Loucy (cell line): ENCODE measurements around the gene CYTH3.
"Not testable (repeated sequence)": the region's sequence is repeated elsewhere in the genome, so short reads cannot be mapped to it uniquely, and the experiment has no call there.

ENCODE experiments used
- H2AFZ ChIP-seq: fragments of 200-600 bp; sonication (generic); 2 replicates; pipeline ENCODE4 v1.6.0; 2016; ENCODE audit warnings: antibody characterized with exemption, mild to moderate bottlenecking, low read length, moderate library complexity
- H3F3A ChIP-seq: fragments of 200-600 bp; 2 replicates; pipeline ENCODE4 v1.6.0; 2016; ENCODE audit warnings: antibody characterized with exemption, low read depth, mild to moderate bottlenecking
- H3K27me3 ChIP-seq: fragments of 200-600 bp; sonication (generic); 2 replicates; pipeline ENCODE4 v1.6.1; 2014; ENCODE audit warnings: low read length, mild to moderate bottlenecking; ENCODE audit not compliant: insufficient read depth, poor library complexity, severe bottlenecking
- H3K36me3 ChIP-seq: fragments of 200-600 bp; sonication (generic); 2 replicates; pipeline ENCODE4 v1.6.1; 2016; ENCODE audit warnings: low read length; ENCODE audit not compliant: insufficient read depth
- H3K4me1 ChIP-seq: fragments of 200-600 bp; sonication (generic); 2 replicates; pipeline ENCODE4 v1.5.1; 2014; ENCODE audit warnings: low read length, mild to moderate bottlenecking; ENCODE audit not compliant: insufficient read depth, poor library complexity, severe bottlenecking
- H3K4me2 ChIP-seq: fragments of 200-600 bp; sonication (generic); 2 replicates; pipeline ENCODE4 v1.6.0; 2014; ENCODE audit warnings: antibody characterized with exemption, low read length, low read depth, mild to moderate bottlenecking; ENCODE audit not compliant: poor library complexity, severe bottlenecking
- H3K4me3 ChIP-seq: fragments of 200-600 bp; sonication (generic); 2 replicates; pipeline ENCODE4 v1.5.1; 2014; ENCODE audit warnings: low read length, mild to moderate bottlenecking, mixed read lengths; ENCODE audit not compliant: poor library complexity, severe bottlenecking
- H3K79me2 ChIP-seq: fragments of 200-600 bp; sonication (generic); 2 replicates; pipeline ENCODE4 v1.6.1; 2014; ENCODE audit warnings: low read length; ENCODE audit not compliant: insufficient read depth
- H3K9ac ChIP-seq: fragments of 200-600 bp; sonication (generic); 2 replicates; pipeline ENCODE4 v1.6.0; 2014; ENCODE audit warnings: mild to moderate bottlenecking, low read depth, low read length, moderate library complexity; ENCODE audit not compliant: poor library complexity, severe bottlenecking
- H3K9me2 ChIP-seq: fragments of 200-600 bp; sonication (generic); replicated peaks from 2 replicates; pipeline ENCODE4 v1.6.1; 2016; ENCODE audit warnings: low read depth, low read length, mixed read lengths
- H3K9me3 ChIP-seq: fragments of 200-600 bp; sonication (generic); 2 replicates; pipeline ENCODE4 v1.6.1; 2014; ENCODE audit warnings: mild to moderate bottlenecking, antibody characterized with exemption, low read length, low read depth; ENCODE audit not compliant: insufficient read depth
- H4K20me1 ChIP-seq: fragments of 200-600 bp; sonication (generic); 2 replicates; pipeline ENCODE4 v1.6.0; 2014; ENCODE audit warnings: antibody characterized with exemption, low read length, mild to moderate bottlenecking; ENCODE audit not compliant: insufficient read depth, poor library complexity, severe bottlenecking
- EZH2phosphoT487 ChIP-seq: fragments of 200-600 bp; IDR thresholded peaks from 2 replicates; pipeline ENCODE4 v1.6.1; 2018; ENCODE audit warnings: antibody characterized with exemption, mild to moderate bottlenecking, moderate library complexity, borderline replicate concordance
- TF ChIP-seq, protein P1 (sequence below): fragments of 200-600 bp; sonication (generic); conservative IDR thresholded peaks from 2 replicates; pipeline ENCODE4 v1.5.1; 2014; ENCODE audit warnings: mild to moderate bottlenecking, antibody characterized with exemption, low read length

CYTH3 gene

DNA sequence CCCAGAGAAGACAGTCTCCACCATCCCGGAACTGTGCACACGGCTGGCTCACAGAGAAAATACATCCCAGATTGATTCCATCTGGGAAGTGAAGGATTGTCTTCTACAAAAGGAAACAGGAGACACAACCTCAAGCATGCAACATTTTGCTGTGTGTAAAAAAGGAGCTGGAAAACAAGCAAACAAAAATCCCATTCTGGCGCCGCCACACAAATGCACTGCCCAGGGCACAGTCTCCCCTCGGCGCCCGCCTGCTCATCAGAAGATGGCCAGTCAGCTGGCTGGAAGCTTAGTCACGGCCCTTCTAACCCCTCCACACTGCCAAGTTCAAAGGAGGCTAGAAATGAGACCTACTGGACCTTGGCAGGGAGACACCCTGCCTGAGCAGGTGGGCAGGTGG, 14.1 kb upstream of the CYTH3 start:
- no peak overlapping the region for H2AFZ ChIP-seq

DNA sequence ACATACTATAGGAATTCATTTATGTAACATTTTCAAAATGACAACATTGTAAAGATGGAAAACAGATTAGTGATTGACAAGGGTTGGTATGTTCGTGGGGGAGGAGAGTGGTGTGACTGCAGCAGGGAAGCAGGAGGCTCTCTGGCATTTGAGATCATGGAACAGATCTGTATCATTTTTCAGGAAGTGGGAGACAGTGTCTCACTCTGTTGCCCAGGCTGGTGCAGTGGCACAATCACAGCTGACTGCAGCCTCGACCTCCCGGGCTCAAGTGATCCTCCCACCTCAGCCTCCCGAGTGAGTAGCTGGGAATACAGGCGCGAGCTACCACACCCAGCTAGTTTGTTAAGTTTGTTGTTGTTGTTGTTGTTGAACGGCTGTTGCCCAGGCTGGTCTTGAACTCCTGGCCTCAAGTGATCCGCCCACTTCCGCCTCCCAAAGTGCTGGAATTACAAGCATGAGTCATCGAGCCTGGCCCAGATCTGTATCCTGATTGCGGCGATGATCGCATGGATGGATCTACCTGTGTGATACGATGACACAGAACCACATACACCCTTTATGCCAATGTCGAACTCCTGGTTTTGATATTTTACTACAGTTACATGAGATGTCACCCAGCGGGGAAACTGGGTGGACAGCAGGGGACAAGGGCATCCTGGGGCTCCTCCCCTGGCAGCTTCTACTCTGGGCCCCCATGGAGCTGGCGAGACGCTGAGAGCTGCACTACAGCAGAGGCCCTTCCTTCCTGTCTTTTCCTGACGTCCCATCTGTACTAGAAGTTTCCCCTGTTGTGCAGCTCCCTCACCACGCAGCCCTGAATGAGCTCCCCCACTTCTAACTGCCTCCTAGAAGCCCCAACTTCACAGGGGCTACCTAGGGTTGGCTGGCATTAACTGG, 12.3 kb upstream of the CYTH3 start:
- no peaks in the 10 kb centered on the region for H3K27me3 ChIP-seq
- H3K4me2 ChIP-seq, result no peak overlapping the region
- H3K4me1 ChIP-seq, result peaks cover 2% of the 10 kb centered on the region
- no peaks in the 10 kb centered on the region for H3K9me3 ChIP-seq
- H3F3A ChIP-seq, result no peaks in the 10 kb centered on the region
- H3K9me2 ChIP-seq, result no peaks in the 10 kb centered on the region
- H2AFZ ChIP-seq, result no peak overlapping the region
- H3K4me3 ChIP-seq, result no peak overlapping the region
- no peak for TF ChIP-seq EZH2phosphoT487
- TF ChIP-seq, protein P1, sequence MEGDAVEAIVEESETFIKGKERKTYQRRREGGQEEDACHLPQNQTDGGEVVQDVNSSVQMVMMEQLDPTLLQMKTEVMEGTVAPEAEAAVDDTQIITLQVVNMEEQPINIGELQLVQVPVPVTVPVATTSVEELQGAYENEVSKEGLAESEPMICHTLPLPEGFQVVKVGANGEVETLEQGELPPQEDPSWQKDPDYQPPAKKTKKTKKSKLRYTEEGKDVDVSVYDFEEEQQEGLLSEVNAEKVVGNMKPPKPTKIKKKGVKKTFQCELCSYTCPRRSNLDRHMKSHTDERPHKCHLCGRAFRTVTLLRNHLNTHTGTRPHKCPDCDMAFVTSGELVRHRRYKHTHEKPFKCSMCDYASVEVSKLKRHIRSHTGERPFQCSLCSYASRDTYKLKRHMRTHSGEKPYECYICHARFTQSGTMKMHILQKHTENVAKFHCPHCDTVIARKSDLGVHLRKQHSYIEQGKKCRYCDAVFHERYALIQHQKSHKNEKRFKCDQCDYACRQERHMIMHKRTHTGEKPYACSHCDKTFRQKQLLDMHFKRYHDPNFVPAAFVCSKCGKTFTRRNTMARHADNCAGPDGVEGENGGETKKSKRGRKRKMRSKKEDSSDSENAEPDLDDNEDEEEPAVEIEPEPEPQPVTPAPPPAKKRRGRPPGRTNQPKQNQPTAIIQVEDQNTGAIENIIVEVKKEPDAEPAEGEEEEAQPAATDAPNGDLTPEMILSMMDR, result no peak
- H4K20me1 ChIP-seq, result no peaks in the 10 kb centered on the region
- H3K79me2 ChIP-seq, result no peaks in the 10 kb centered on the region
- no peaks in the 10 kb centered on the region for H3K36me3 ChIP-seq
- H3K9ac ChIP-seq, result no peak overlapping the region

More for the DNA sequence above, 14.1 kb upstream of the CYTH3 start:
- Histone ChIP-seq H4K20me1 (no peaks in the 10 kb centered on the region), H3K4me3 (no peak overlapping the region), H3F3A (no peaks in the 10 kb centered on the region), H3K36me3 (no peaks in the 10 kb centered on the region), H3K27me3 (no peaks in the 10 kb centered on the region), H3K9me3 (no peaks in the 10 kb centered on the region), H3K9ac (no peak overlapping the region), H3K9me2 (no peaks in the 10 kb centered on the region), H3K79me2 (no peaks in the 10 kb centered on the region), H3K4me1 (peaks cover 2% of the 10 kb centered on the region), H3K4me2 (no peak overlapping the region)
- TF ChIP-seq, protein P1, result no peak
- no peak for TF ChIP-seq EZH2phosphoT487

DNA sequence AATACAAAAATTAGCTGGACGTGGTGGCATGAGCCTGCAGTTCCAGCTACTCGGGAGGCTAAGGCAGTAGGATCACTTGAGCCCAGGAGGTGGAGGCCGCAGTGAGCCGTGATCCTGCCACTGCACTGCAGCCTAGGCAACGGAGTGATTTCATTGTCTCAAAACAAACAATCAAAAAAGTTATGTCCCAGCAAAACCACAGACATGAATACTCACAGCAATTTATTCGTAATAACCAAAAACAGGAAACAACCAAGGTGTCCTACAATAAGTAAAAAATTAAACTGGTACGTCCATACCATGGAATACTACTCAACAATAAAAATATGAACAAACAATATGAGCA, 11.6 kb upstream of the CYTH3 start:
- H3K4me3 ChIP-seq, result no peak overlapping the region
- H3F3A ChIP-seq, result no peaks in the 10 kb centered on the region
- H3K4me1 ChIP-seq, result peaks cover 2% of the 10 kb centered on the region
- TF ChIP-seq EZH2phosphoT487, result no peak
- TF ChIP-seq, protein P1, result no peak
- H3K9ac ChIP-seq, result no peak overlapping the region
- H3K4me2 ChIP-seq, result no peak overlapping the region
- no peak overlapping the region for H2AFZ ChIP-seq
- H3K9me3 ChIP-seq, result no peaks in the 10 kb centered on the region
- H3K27me3 ChIP-seq, result no peaks in the 10 kb centered on the region
- no peaks in the 10 kb centered on the region for H3K36me3 ChIP-seq
- H4K20me1 ChIP-seq, result no peaks in the 10 kb centered on the region
- H3K79me2 ChIP-seq, result no peaks in the 10 kb centered on the region
- no peaks in the 10 kb centered on the region for H3K9me2 ChIP-seq

DNA sequence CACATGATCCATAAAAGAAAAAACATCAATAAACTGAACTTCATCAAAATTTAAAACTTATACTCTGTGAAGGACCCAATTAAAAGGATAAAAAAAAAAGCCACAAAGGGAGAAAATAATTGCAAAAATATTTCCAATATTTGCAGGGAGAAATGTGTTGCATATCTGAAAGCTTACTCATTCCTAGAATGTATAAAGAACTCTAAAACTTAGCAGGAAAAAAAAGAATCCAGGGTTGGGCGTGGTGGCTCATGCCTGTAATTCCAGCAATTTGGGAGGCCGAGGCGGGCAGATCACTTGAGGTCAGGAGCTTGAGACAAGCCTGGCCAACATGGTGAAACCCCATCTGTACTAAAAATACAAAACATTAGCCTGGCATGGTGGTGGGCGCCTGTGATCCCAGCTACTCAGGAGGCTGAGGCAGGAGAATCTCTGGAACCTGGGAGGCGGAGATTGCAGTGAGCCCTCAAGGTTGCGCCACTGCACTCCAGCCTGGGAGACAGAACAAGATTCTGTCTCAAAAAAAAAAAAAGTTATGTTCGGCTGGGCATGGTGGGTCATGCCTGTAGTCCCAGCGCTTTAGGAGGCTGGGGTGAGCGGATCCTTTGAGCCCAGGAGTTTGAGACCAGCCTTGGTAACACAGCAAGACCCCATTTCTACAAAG, 11.1 kb upstream of the CYTH3 start:
- not testable (repeated sequence) for H3K36me3 ChIP-seq, H3F3A ChIP-seq, H3K4me2 ChIP-seq, H2AFZ ChIP-seq, H3K79me2 ChIP-seq, H3K9me3 ChIP-seq, H3K9me2 ChIP-seq, H3K4me3 ChIP-seq, H3K9ac ChIP-seq, H3K4me1 ChIP-seq, H3K27me3 ChIP-seq, H4K20me1 ChIP-seq
